Fibroblast of mammary gland (primary cell): ENCODE measurements around the gene LDAF1.

ENCODE experiments used
- DNase-seq: peaks from one replicate; pipeline ENCODE4 v3.0.0-alpha.2; 2010; ENCODE audit warnings: low read depth
- H3K4me3 ChIP-seq: 2 replicates; pipeline ENCODE4 v1.5.1; 2011; ENCODE audit warnings: low read depth, mild to moderate bottlenecking, low read length, moderate library complexity; ENCODE audit not compliant: control insufficient read depth
- CTCF ChIP-seq: conservative IDR thresholded peaks from 2 replicates; pipeline ENCODE4 v1.5.1; 2011; ENCODE audit warnings: low read depth, low read length, inconsistent platforms; ENCODE audit not compliant: control insufficient read depth, insufficient read depth

LDAF1 gene

DNA sequence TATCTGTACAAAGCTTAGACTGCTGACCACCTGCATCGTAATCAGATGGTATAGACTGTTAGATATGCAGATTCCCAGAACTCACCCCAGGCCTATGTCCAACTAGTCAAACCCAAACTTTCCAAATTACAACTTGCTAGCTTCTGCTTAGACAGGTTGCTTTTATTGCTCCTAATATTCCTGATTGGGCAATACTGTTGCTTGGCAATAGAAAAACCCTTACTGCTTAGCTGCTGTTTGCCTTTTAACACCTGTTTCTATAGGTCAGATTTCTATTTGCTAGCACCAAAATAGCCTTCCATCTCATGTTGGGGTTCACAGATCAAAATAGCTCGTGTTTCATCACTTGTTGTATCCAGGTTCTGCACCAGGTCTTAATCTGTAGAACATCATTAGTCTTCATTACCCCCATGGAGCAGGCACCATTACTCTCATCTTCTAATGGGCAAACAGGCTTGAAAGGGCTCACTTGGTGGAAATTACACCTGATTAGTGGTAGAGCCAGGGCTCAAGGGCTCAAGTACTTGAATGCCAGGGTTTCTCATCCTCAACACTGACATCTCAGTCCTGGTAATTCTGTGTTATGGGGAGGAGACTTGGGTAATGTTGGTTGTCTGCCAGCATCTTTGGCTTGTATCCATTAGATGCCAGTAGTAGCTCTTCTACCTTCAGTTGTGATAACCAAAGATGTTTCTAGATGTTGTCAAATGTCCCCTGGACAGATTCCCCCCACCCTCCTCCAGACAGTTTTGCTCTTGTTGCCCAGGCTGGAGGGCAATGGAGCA lies 50.2 kb downstream of the LDAF1 start:
- no peak for DNase-seq
- H3K4me3 ChIP-seq, result no peak overlapping the region
- no peak for TF ChIP-seq CTCF

DNA sequence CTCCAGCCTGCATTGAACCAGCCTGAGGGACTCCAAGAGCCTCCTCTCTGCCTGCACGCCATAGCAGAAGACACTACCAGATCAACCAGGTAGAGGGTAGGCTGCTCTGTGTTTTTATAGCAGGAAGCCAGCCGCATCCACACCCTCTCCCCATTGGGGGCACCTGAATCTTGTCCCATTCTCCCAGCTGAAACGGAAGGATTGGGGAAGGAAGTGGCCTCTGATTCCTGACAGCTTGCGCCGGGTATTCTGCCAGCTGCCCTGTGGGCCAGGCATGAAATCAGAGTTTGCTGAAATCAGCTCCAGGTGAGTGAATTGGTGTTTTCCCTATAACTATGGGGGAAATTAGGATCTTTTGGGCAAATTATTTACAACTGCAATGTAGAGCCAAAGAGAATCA lies 53.0 kb downstream of the LDAF1 start, which contains the start of gene ZP2:
Gene ZP2, minus strand, starts transcription at position 89 of the 400 bp plus-strand sequence. Its CDS starts 27 bp downstream, at position 62.
- TF ChIP-seq CTCF, result no peak
- DNase-seq, result no peak
- H3K4me3 ChIP-seq, result no peak within 1 kb of the TSS

- no peak for TF ChIP-seq CTCF
- H3K4me3 ChIP-seq, result no peak overlapping the region
- no peak for DNase-seq
Observed at GRCh38 chr16:21214086-21214485, 55.6 kb downstream of the LDAF1 start.

DNA sequence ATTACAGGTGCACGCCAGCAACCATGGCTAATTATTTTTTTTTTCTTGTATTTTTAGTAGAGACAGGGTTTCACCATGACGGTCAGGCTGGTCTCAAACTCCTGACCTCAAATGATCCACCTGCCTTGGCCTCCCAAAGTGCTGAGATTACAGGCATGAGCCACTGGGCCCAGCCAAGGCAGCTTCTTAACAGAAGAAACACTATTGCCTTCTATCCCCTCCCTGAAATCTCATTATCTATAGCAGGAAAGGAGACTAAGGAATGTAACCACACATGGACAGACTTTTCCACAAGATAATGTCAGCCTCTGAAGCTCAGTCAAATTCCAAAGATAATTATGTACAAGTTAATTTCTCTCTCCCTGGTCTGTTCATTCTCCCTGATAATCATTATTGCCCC lies 58.6 kb downstream of the LDAF1 start:
- H3K4me3 ChIP-seq, result no peak overlapping the region
- no peak for TF ChIP-seq CTCF
- no peak for DNase-seq

DNA sequence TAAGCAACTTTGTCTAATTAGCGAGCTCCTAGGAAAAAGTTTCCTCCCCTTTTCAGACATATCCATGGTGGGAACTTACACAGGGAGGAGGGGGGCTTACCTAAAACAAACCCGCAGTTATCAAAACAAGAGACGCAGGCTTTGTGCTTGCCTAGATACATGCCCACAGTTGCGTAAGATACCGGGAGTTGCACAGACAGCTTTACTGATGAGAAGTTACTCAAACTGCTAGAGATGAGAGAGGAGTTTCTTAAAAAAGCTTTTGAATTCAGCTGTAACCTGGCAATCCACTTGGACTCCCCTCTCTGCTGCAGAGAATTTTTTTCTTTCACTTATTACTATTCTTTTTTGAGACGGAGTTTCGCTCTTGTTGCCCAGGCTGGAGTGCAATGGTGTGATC lies 59.7 kb downstream of the LDAF1 start:
- H3K4me3 ChIP-seq, result no peak overlapping the region
- DNase-seq, result no peak
- no peak for TF ChIP-seq CTCF

DNA sequence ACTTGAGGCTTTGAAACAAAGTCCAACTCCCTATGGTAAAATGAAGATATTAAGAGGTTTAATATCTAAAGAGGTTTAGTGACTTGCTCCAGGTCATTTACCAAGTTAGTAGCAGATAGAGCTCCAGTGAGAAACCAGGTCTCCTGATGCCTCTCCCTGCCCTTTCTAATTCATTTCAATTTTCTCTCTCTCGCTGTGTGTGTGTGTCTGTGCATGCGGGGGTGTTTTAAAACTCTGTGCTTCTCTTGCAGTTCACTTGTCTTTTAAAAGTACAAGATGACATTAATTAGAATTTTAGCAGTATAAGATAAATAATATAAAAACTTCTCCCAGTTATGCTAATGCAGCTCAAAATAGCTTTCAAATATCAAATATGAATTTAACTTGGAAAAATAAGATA lies 61.1 kb downstream of the LDAF1 start:
- H3K4me3 ChIP-seq, result no peak overlapping the region
- DNase-seq, result no peak
- TF ChIP-seq CTCF, result no peak
